Colonic mucosa (tissue), 4 donors: ENCODE measurements around the gene ERBB2. TPM values are rescaled to one million over a fixed set of nuclear protein-coding genes. Genes with fewer than 3 reads are reported as not detected.
"Not testable (repeated sequence)": the region's sequence is repeated elsewhere in the genome, so short reads cannot be mapped to it uniquely, and the experiment has no call there.

Source experiments
- DNase-seq: peaks from one replicate; pipeline ENCODE4 v3.0.0-alpha.2; 2020
- H3K27ac ChIP-seq: fragments of 200-600 bp; one replicate; pipeline ENCODE4 v1.8.0; 2021
- H3K27me3 ChIP-seq: fragments of 200-600 bp; one replicate; pipeline ENCODE4 v1.8.0; 2021
- H3K36me3 ChIP-seq: fragments of 200-600 bp; one replicate; pipeline ENCODE4 v1.8.0; 2021
- H3K4me1 ChIP-seq: fragments of 200-600 bp; one replicate; pipeline ENCODE4 v1.8.0; 2021; ENCODE audit warnings: mild to moderate bottlenecking
- H3K4me3 ChIP-seq: fragments of 200-600 bp; one replicate; pipeline ENCODE4 v1.8.0; 2021
- H3K9ac ChIP-seq, 2 donors: one replicate each; pipeline ENCODE4 v1.7.0; 2013; ENCODE audit warnings: control low read depth in 2 of 2, low read depth in 2 of 2, low read length in 2 of 2
- H3K9me3 ChIP-seq: fragments of 200-600 bp; one replicate; pipeline ENCODE4 v1.8.0; 2021
- intact Hi-C: fragments of 100-400 bp; cut with DNase I; formaldehyde crosslinking; loops from one replicate; pipeline ENCODE4 v1.14.1; 2022
- total RNA-seq, 2 donors: library from RNA; stranded (reverse); fragmentation: NEBNext Ultra II Directional in 1 of 2; extraction: Animal tissue kit (Norgen Biotek cat#: 25700) in 1 of 2; gene quantifications; one replicate each; pipeline ENCODE4 v1.2.1, GENCODE V29; 2021
- TF ChIP-seq, protein P1 (sequence below): fragments of 200-600 bp; IDR thresholded peaks from one replicate; pipeline ENCODE4 v1.8.0; 2022; ENCODE audit warnings: antibody characterized with exemption, mild to moderate bottlenecking
- donor health status: healthy.
- donor health status: DM: no; HTN: no; CAD: no.
- donor health status: DM: no; HTN: no; CAD: no.

The ERBB2 gene
- total RNA-seq, 2 donors from 2014 or later = 153 to 174 TPM

DNA sequence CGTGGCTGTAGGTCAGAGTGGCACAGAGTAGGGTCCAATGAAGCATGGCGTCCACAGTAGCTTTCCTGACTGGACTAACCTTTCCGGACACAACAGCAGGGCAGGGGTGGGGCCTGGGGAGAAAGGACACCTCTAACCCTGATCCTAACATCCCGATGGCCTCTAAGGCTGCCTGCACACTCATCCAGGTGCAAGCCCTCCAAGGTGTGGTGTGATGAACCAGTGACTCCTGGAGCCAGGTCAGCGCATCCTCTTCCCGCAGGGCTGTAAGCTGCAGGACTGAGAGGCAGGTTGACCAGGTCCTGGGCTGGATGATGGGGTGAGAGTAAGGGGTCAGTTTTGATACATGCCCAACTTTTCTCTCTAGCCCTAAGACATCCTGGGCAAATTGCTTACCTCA, 3.1 kb upstream of the ERBB2 start:
- TF ChIP-seq, protein P1, sequence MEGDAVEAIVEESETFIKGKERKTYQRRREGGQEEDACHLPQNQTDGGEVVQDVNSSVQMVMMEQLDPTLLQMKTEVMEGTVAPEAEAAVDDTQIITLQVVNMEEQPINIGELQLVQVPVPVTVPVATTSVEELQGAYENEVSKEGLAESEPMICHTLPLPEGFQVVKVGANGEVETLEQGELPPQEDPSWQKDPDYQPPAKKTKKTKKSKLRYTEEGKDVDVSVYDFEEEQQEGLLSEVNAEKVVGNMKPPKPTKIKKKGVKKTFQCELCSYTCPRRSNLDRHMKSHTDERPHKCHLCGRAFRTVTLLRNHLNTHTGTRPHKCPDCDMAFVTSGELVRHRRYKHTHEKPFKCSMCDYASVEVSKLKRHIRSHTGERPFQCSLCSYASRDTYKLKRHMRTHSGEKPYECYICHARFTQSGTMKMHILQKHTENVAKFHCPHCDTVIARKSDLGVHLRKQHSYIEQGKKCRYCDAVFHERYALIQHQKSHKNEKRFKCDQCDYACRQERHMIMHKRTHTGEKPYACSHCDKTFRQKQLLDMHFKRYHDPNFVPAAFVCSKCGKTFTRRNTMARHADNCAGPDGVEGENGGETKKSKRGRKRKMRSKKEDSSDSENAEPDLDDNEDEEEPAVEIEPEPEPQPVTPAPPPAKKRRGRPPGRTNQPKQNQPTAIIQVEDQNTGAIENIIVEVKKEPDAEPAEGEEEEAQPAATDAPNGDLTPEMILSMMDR = no peak
- Histone ChIP-seq H3K9ac (no peak overlapping the region), H3K36me3 (no peaks in the 10 kb centered on the region), H3K27ac (no peak overlapping the region), H3K4me3 (no peak overlapping the region), H3K27me3 (no peaks in the 10 kb centered on the region), H3K9me3 (no peaks in the 10 kb centered on the region), H3K4me1 (peaks cover under 1% of the 10 kb centered on the region)
- intact Hi-C loops = no loop called here
- no peak for DNase-seq

DNA sequence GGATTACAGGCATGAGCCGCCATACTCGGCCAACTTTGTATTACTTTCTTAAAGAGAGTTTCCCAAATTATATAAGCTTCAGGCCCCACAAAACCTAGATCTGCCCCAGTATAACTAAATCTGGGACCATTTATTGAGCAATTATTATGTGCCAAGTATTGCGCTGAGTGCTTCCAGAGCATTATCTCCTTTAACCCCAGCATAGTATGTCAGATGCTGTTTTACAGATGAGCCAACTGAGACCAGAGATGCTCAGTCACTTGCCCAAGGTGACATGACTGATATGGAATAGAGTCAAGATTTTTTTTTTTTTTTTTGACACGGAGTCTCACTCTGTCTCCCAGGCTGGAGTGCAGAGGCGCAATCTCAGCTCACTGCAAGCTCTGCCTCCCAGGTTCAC, 1.9 kb upstream of the ERBB2 start:
- Histone ChIP-seq H3K27me3 (no peaks in the 10 kb centered on the region), H3K9me3 (no peaks in the 10 kb centered on the region), H3K27ac (no peak overlapping the region), H3K9ac (no peak overlapping the region), H3K36me3 (no peaks in the 10 kb centered on the region), H3K4me3 (no peak overlapping the region), H3K4me1 (peaks cover 4% of the 10 kb centered on the region)
- no peak for DNase-seq
- TF ChIP-seq, protein P1 = no peak
- intact Hi-C loops = no loop called here

DNA sequence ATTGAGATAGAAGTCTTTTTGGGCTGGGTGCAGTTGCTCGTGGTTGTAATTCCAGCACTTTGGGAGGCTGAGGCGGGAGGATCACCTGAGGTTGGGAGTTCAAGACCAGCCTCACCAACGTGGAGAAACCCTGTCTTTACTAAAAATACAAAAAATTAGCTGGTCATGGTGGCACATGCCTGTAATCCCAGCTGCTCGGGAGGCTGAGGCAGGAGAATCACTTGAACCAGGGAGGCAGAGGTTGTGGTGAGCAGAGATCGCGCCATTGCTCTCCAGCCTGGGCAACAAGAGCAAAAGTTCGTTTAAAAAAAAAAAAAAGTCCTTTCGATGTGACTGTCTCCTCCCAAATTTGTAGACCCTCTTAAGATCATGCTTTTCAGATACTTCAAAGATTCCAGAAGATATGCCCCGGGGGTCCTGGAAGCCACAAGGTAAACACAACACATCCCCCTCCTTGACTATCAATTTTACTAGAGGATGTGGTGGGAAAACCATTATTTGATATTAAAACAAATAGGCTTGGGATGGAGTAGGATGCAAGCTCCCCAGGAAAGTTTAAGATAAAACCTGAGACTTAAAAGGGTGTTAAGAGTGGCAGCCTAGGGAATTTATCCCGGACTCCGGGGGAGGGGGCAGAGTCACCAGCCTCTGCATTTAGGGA, 577 bp upstream of the ERBB2 start:
- H3K36me3 ChIP-seq, H3K4me1 ChIP-seq, DNase-seq, H3K27me3 ChIP-seq, H3K9me3 ChIP-seq, intact Hi-C loops: not testable (repeated sequence)
- Histone ChIP-seq H3K9ac (peak overlapping the region; percentile 3 to 99), H3K27ac (peak overlapping the region; percentile 82), H3K4me3 (peak overlapping the region; percentile 72)

- TF ChIP-seq, protein P1 = no peak
- no peak for DNase-seq
- Histone ChIP-seq H3K27ac (peak overlapping the region; percentile 82), H3K4me3 (peak overlapping the region; percentile 72), H3K4me1 (peaks cover 12% of the 10 kb centered on the region), H3K36me3 (no peaks in the 10 kb centered on the region), H3K27me3 (no peaks in the 10 kb centered on the region), H3K9ac (peak overlapping the region; percentile 92 to 99), H3K9me3 (no peaks in the 10 kb centered on the region)
- intact Hi-C loops = no loop called here
These were observed 504 bp downstream of the ERBB2 start for GRCh38 chr17:39700148-39700987.

DNA sequence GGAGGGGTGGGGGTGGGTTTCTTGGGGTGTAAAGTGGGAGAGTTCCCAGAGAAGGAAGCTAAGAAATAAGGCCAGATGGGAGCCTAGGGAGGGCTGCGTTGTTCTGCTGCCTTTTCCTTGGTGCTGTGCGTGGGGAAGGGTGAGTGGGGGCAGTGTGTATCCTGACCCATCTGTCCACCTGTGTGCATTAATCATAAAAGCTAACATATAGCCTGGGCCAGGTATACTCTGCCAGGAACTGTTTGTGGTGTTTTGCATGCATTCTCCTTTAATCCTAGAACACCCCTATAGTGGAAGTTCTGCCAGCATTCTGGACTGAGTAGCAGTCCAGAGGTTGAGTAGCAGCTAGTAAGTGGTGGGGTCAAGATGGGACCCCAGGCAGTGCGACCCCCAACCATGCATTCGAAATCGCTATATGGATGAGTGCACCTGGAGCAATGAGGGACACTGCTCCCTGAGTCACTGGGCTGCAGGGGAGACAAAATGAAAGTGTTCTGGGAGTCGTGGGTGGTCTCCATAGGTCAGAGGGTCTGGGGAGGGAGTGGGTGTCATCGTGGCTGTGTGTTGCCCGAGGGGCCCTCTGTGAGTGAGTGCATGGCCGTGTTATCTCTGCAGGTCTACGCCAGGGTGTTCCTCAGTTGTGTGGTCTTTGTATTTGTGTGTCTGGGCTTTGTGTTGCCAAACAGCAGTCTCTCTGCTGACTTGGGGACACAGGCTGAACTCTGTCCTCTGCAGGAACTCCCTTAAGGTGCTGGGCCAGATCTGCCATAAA, 1.3 kb downstream of the ERBB2 start:
- peak; percentile 90 for DNase-seq
- TF ChIP-seq, protein P1 = no peak
- Histone ChIP-seq H3K27ac (peak overlapping the region; percentile 82), H3K9me3 (no peaks in the 10 kb centered on the region), H3K4me3 (peak overlapping the region; percentile 72), H3K4me1 (peaks cover 15% of the 10 kb centered on the region), H3K36me3 (no peaks in the 10 kb centered on the region), H3K9ac (peak overlapping the region; percentile 92 to 99), H3K27me3 (no peaks in the 10 kb centered on the region)
- intact Hi-C loops = no loop called here
